Stimulated activated CD8-positive, alpha-beta memory T cell treated with anti-CD3 and anti-CD28 coated beads, Interleukin-4, amount 100 ng/mL, for 48 hours (primary cell): ENCODE results near the gene EMC8.

Source experiments
- DNase-seq: peaks from one replicate; pipeline ENCODE4 v3.0.0-alpha.2; 2020

The EMC8 gene

GRCh38 chr16:85752511-85753420, 46.6 kb downstream of the EMC8 start:
- DNase-seq, result no peak

- DNase-seq, result no peak
These were observed 47.4 kb downstream of the EMC8 start for GRCh38 chr16:85751698-85752501.

- no peak for DNase-seq
These were observed 48.3 kb downstream of the EMC8 start, which contains the start of gene C16orf74 for GRCh38 chr16:85750827-85751697. TSS of gene C16orf74 (minus strand) at chr16:85751096. CDS start at chr16:85735217, 15,879 bp downstream.

GRCh38 chr16:85750146-85750826, 49.1 kb downstream of the EMC8 start:
- DNase-seq, result peak; percentile 41

- no peak for DNase-seq
These were observed 49.6 kb downstream of the EMC8 start for GRCh38 chr16:85749771-85750145.

- DNase-seq, result no peak
These were observed 52.7 kb downstream of the EMC8 start for GRCh38 chr16:85746460-85747215.

- DNase-seq, result no peak
These were observed 60.2 kb downstream of the EMC8 start for GRCh38 chr16:85738923-85739715.

GRCh38 chr16:85736921-85737320, 62.4 kb downstream of the EMC8 start:
- DNase-seq, result no peak

- no peak for DNase-seq
These were observed 63.4 kb downstream of the EMC8 start for GRCh38 chr16:85735946-85736345.

- DNase-seq, result peak; percentile 48
These were observed 64.1 kb downstream of the EMC8 start for GRCh38 chr16:85735225-85735635.

- DNase-seq, result no peak
These were observed 64.9 kb downstream of the EMC8 start for GRCh38 chr16:85734311-85735017.

GRCh38 chr16:85733839-85734170, 65.5 kb downstream of the EMC8 start:
- DNase-seq, result no peak

GRCh38 chr16:85733155-85733838, 66.0 kb downstream of the EMC8 start:
- DNase-seq, result no peak

GRCh38 chr16:85731179-85731578, 68.2 kb downstream of the EMC8 start:
- DNase-seq, result no peak

GRCh38 chr16:85730186-85730465, 69.2 kb downstream of the EMC8 start:
- DNase-seq, result no peak

- DNase-seq, result no peak
These were observed 69.7 kb downstream of the EMC8 start for GRCh38 chr16:85729452-85730185.

- DNase-seq, result no peak
These were observed 70.5 kb downstream of the EMC8 start for GRCh38 chr16:85728879-85729278.
